ENCODE results near the gene C19orf25.

The C19orf25 gene

GRCh38 chr19:1511318-1512317, 32.6 kb upstream of the C19orf25 start:
- H3K4me1 ChIP-seq (ENCODE audit: control insufficient read depth, insufficient read depth, low read length), result no peaks in the 10 kb centered on the region
- no peak overlapping the region for H3K27ac ChIP-seq (ENCODE audit: low read depth, low read length)
- H3K27me3 ChIP-seq (ENCODE audit: control insufficient read depth, insufficient read depth, low read length), result peaks cover 15% of the 10 kb centered on the region
- no peaks in the 10 kb centered on the region for H3K9me3 ChIP-seq (ENCODE audit: control insufficient read depth, insufficient read depth, low read length)
- H3K36me3 ChIP-seq (ENCODE audit: control insufficient read depth, insufficient read depth, low read length), result no peaks in the 10 kb centered on the region
- H3K4me3 ChIP-seq (ENCODE audit: low read depth, low read length), result no peak overlapping the region
- H3K9ac ChIP-seq (ENCODE audit: low read depth, low read length), result no peak overlapping the region

GRCh38 chr19:1510807-1511206, 31.8 kb upstream of the C19orf25 start:
- H3K9ac ChIP-seq (ENCODE audit: low read depth, low read length), result no peak overlapping the region

GRCh38 chr19:1510442-1510806, 31.4 kb upstream of the C19orf25 start:
- H3K27me3 ChIP-seq (ENCODE audit: control insufficient read depth, insufficient read depth, low read length), result peaks cover 15% of the 10 kb centered on the region
- no peaks in the 10 kb centered on the region for H3K36me3 ChIP-seq (ENCODE audit: control insufficient read depth, insufficient read depth, low read length)
- no peaks in the 10 kb centered on the region for H3K9me3 ChIP-seq (ENCODE audit: control insufficient read depth, insufficient read depth, low read length)
- H3K9ac ChIP-seq (ENCODE audit: low read depth, low read length), result no peak overlapping the region
- no peak overlapping the region for H3K4me3 ChIP-seq (ENCODE audit: low read depth, low read length)
- no peaks in the 10 kb centered on the region for H3K4me1 ChIP-seq (ENCODE audit: control insufficient read depth, insufficient read depth, low read length)
- H3K27ac ChIP-seq (ENCODE audit: low read depth, low read length), result no peak overlapping the region

More at GRCh38 chr19:1510807-1511206, 31.8 kb upstream of the C19orf25 start:
- Histone ChIP-seq H3K9me3 (ENCODE audit: control insufficient read depth, insufficient read depth, low read length) (no peaks in the 10 kb centered on the region), H3K27me3 (ENCODE audit: control insufficient read depth, insufficient read depth, low read length) (peaks cover 15% of the 10 kb centered on the region), H3K4me1 (ENCODE audit: control insufficient read depth, insufficient read depth, low read length) (no peaks in the 10 kb centered on the region), H3K4me3 (ENCODE audit: low read depth, low read length) (no peak overlapping the region), H3K27ac (ENCODE audit: low read depth, low read length) (no peak overlapping the region), H3K36me3 (ENCODE audit: control insufficient read depth, insufficient read depth, low read length) (no peaks in the 10 kb centered on the region)

GRCh38 chr19:1509602-1510441, 30.8 kb upstream of the C19orf25 start:
- no peak overlapping the region for H3K27ac ChIP-seq (ENCODE audit: low read depth, low read length)

GRCh38 chr19:1508507-1508856, 29.5 kb upstream of the C19orf25 start:
- no peak overlapping the region for H3K27ac ChIP-seq (ENCODE audit: low read depth, low read length)
- no peak overlapping the region for H3K9ac ChIP-seq (ENCODE audit: low read depth, low read length)
- peaks cover 19% of the 10 kb centered on the region for H3K27me3 ChIP-seq (ENCODE audit: control insufficient read depth, insufficient read depth, low read length)
- no peaks in the 10 kb centered on the region for H3K36me3 ChIP-seq (ENCODE audit: control insufficient read depth, insufficient read depth, low read length)
- H3K4me1 ChIP-seq (ENCODE audit: control insufficient read depth, insufficient read depth, low read length), result peaks cover 3% of the 10 kb centered on the region; the same call in 1 of the 2 replicates
- H3K4me3 ChIP-seq (ENCODE audit: low read depth, low read length), result peak overlapping the region; percentile 56
- no peaks in the 10 kb centered on the region for H3K9me3 ChIP-seq (ENCODE audit: control insufficient read depth, insufficient read depth, low read length)

More at GRCh38 chr19:1509602-1510441, 30.8 kb upstream of the C19orf25 start:
- peaks cover 12% of the 10 kb centered on the region for H3K27me3 ChIP-seq (ENCODE audit: control insufficient read depth, insufficient read depth, low read length)
- no peak overlapping the region for H3K4me3 ChIP-seq (ENCODE audit: low read depth, low read length)
- no peaks in the 10 kb centered on the region for H3K9me3 ChIP-seq (ENCODE audit: control insufficient read depth, insufficient read depth, low read length)
- H3K36me3 ChIP-seq (ENCODE audit: control insufficient read depth, insufficient read depth, low read length), result no peaks in the 10 kb centered on the region
- H3K4me1 ChIP-seq (ENCODE audit: control insufficient read depth, insufficient read depth, low read length), result no peaks in the 10 kb centered on the region
- H3K9ac ChIP-seq (ENCODE audit: low read depth, low read length), result no peak overlapping the region

DNA sequence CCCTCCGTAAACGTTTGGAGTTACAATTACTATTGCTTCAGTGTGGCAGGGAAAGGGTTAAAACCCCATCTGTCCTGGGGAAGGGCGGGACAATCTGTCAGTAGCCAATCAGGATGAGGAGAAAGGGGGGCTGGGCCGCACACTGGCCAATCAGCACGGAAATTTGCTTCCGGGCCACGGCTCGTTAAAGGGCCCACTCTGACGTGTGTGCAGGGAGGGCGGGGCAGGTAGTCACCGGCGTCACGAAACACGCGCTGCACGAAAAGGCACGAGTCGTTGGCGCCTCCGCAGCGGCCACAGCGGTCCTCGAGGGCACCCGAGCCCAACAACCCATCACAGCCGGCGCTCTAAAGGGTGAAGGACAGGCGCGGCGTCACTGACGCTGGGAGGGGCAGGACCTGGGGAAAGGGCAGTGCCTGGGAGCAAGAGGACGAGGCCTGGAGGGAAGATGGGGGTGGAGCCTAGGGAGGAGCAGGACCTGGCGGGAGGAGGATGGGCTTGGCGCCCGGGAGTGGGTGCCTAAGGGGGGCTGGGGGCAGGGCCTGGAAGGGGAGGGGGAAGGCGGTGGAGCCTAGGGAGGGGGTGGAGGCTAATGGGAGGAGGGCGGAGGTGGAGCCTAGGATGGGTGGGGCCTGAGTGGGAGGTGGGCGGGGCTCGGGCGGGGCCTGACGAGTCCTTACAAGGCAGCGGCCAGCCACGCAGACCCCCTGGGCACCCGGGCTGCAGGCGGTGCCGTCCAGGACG, 28.9 kb upstream of the C19orf25 start:
- Histone ChIP-seq H3K4me1 (ENCODE audit: control insufficient read depth, insufficient read depth, low read length) (peaks cover 3% of the 10 kb centered on the region; the same call in 1 of the 2 replicates), H3K4me3 (ENCODE audit: low read depth, low read length) (peak overlapping the region; percentile 79), H3K9me3 (ENCODE audit: control insufficient read depth, insufficient read depth, low read length) (no peaks in the 10 kb centered on the region), H3K27me3 (ENCODE audit: control insufficient read depth, insufficient read depth, low read length) (peaks cover 24% of the 10 kb centered on the region), H3K36me3 (ENCODE audit: control insufficient read depth, insufficient read depth, low read length) (no peaks in the 10 kb centered on the region), H3K9ac (ENCODE audit: low read depth, low read length) (peak overlapping the region; percentile 65), H3K27ac (ENCODE audit: low read depth, low read length) (peak overlapping the region; percentile 92)

DNA sequence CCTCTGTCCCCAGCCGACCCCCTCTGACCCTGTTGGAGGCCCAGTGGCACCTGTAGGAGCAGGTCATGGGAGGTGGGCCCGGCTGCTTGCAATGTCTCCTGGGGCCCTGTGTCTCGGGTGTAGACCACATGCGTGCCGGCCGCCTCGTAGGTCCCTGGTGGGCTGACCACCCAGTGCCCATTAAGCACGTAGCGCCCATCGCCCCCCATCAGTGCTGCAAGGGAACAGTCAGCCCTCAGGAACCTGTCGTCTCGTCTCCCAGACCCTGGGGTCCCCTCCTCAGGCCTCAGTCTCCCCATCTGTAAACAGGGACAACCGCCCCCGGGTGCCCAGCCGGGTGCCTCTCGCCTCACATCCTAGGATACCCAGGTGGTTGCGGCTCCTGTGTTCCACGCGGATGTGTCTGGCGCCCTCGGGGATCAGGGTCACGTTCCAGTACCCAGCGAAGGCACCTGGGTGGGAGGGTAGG, 28.2 kb upstream of the C19orf25 start:
- Histone ChIP-seq H3K9ac (ENCODE audit: low read depth, low read length) (no peak overlapping the region), H3K9me3 (ENCODE audit: control insufficient read depth, insufficient read depth, low read length) (no peaks in the 10 kb centered on the region), H3K27me3 (ENCODE audit: control insufficient read depth, insufficient read depth, low read length) (peaks cover 28% of the 10 kb centered on the region), H3K36me3 (ENCODE audit: control insufficient read depth, insufficient read depth, low read length) (no peaks in the 10 kb centered on the region), H3K4me1 (ENCODE audit: control insufficient read depth, insufficient read depth, low read length) (peaks cover 3% of the 10 kb centered on the region; the same call in 1 of the 2 replicates), H3K4me3 (ENCODE audit: low read depth, low read length) (peak overlapping the region; percentile 79; the same call in 1 of the 2 replicates), H3K27ac (ENCODE audit: low read depth, low read length) (peak overlapping the region; percentile 92)

- Histone ChIP-seq H3K27me3 (ENCODE audit: control insufficient read depth, insufficient read depth, low read length) (peaks cover 19% of the 10 kb centered on the region), H3K4me1 (ENCODE audit: control insufficient read depth, insufficient read depth, low read length) (peaks cover 3% of the 10 kb centered on the region; the same call in 1 of the 2 replicates), H3K4me3 (ENCODE audit: low read depth, low read length) (no peak overlapping the region), H3K9me3 (ENCODE audit: control insufficient read depth, insufficient read depth, low read length) (no peaks in the 10 kb centered on the region), H3K27ac (ENCODE audit: low read depth, low read length) (no peak overlapping the region), H3K9ac (ENCODE audit: low read depth, low read length) (no peak overlapping the region), H3K36me3 (ENCODE audit: control insufficient read depth, insufficient read depth, low read length) (no peaks in the 10 kb centered on the region)
Measured at GRCh38 chr19:1505991-1506881, 27.2 kb upstream of the C19orf25 start.

DNA sequence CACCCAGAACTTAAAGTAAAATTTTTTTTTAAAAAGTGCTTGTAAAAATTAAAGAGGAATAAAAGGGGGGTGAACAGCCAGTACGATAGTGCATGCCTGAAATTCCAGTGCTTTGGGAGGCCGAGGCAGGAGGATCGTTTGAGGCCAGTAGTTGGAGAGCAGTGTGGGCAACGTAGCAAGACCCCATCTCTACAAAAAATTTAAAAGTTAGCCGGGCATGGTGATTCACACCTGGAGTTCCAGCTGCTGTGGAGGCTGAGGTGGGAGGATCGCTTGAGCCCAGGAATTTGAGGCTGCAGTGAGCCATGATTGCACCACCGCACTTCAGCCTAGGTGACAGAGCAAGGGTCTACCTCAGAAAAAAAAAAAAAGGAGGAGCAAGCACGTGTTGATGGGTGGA, 26.0 kb upstream of the C19orf25 start:
- peaks cover 18% of the 10 kb centered on the region for H3K27me3 ChIP-seq (ENCODE audit: control insufficient read depth, insufficient read depth, low read length)
- H3K9ac ChIP-seq (ENCODE audit: low read depth, low read length), result no peak overlapping the region
- H3K36me3 ChIP-seq (ENCODE audit: control insufficient read depth, insufficient read depth, low read length), result no peaks in the 10 kb centered on the region
- no peak overlapping the region for H3K4me3 ChIP-seq (ENCODE audit: low read depth, low read length)
- H3K4me1 ChIP-seq (ENCODE audit: control insufficient read depth, insufficient read depth, low read length), result peaks cover 3% of the 10 kb centered on the region; the same call in 1 of the 2 replicates
- no peaks in the 10 kb centered on the region; the same call in 1 of the 2 replicates for H3K9me3 ChIP-seq (ENCODE audit: control insufficient read depth, insufficient read depth, low read length)
- no peak overlapping the region for H3K27ac ChIP-seq (ENCODE audit: low read depth, low read length)

Data from HUES48 (cell line).